HG03521 (cell line): Measurements from ENCODE around the gene STKLD1.
"Not testable (repeated sequence)": the region's sequence is repeated elsewhere in the genome, so short reads cannot be mapped to it uniquely, and the experiment has no call there.

Source experiments
- ATAC-seq: cut with Tn5 transposase; IDR thresholded peaks from one replicate; pipeline ENCODE4 v1.9.1; 2021; ENCODE audit warnings: mild to moderate bottlenecking, moderate library complexity; ENCODE audit not compliant: unreplicated experiment

Gene STKLD1

GRCh38 chr9:133375724-133376654 lies at the start of gene STKLD1, which contains the start of gene SURF4:
TSS of gene STKLD1 (plus strand) at chr9:133376366. CDS start at chr9:133376474, 108 bp downstream.
TSS of gene SURF4 (minus strand) at chr9:133376060. CDS start at chr9:133375969, 91 bp downstream.
- ATAC-seq: peak; percentile 92

- ATAC-seq: not testable (repeated sequence)
These were observed 49.1 kb upstream of the STKLD1 start for GRCh38 chr9:133327021-133327420.

GRCh38 chr9:133327834-133328484 lies 48.2 kb upstream of the STKLD1 start:
- ATAC-seq: no peak

GRCh38 chr9:133329306-133330156 lies 46.6 kb upstream of the STKLD1 start:
- ATAC-seq: not testable (repeated sequence)

- ATAC-seq: no peak
These were observed 44.9 kb upstream of the STKLD1 start for GRCh38 chr9:133331221-133331620.

GRCh38 chr9:133331641-133332380 lies 44.4 kb upstream of the STKLD1 start:
- no peak for ATAC-seq

GRCh38 chr9:133332381-133332730 lies 43.8 kb upstream of the STKLD1 start:
- no peak for ATAC-seq

GRCh38 chr9:133333011-133333410 lies 43.2 kb upstream of the STKLD1 start:
- ATAC-seq: no peak

- no peak for ATAC-seq
These were observed 42.6 kb upstream of the STKLD1 start for GRCh38 chr9:133333566-133333965.

GRCh38 chr9:133334161-133334560 lies 42.0 kb upstream of the STKLD1 start:
- ATAC-seq: no peak

- not testable (repeated sequence) for ATAC-seq
These were observed 41.3 kb upstream of the STKLD1 start for GRCh38 chr9:133334888-133335287.

- ATAC-seq: peak; percentile 76
These were observed 40.0 kb upstream of the STKLD1 start, which contains the start of gene SURF6 for GRCh38 chr9:133335924-133336811. TSS of gene SURF6 (minus strand) at chr9:133336188. CDS start at chr9:133336132, 56 bp downstream.

- no peak for ATAC-seq
These were observed 36.5 kb upstream of the STKLD1 start for GRCh38 chr9:133339641-133340040.

GRCh38 chr9:133340256-133340655 lies 35.9 kb upstream of the STKLD1 start:
- ATAC-seq: no peak

GRCh38 chr9:133340916-133341315 lies 35.2 kb upstream of the STKLD1 start:
- no peak for ATAC-seq

GRCh38 chr9:133341369-133342068 lies 34.6 kb upstream of the STKLD1 start:
- ATAC-seq: no peak

GRCh38 chr9:133342069-133342406 lies 34.1 kb upstream of the STKLD1 start:
- ATAC-seq: no peak

- ATAC-seq: no peak
These were observed 33.6 kb upstream of the STKLD1 start for GRCh38 chr9:133342570-133342969.

GRCh38 chr9:133344071-133344470 lies 32.1 kb upstream of the STKLD1 start:
- no peak for ATAC-seq
